ENCODE measurements around the gene TMEM30A. TPM values are rescaled to one million over a fixed set of nuclear protein-coding genes. Genes with fewer than 3 reads are reported as not detected.

Gene TMEM30A
- total RNA-seq, 1 experiment from 2014 or later, result 65.2 TPM

GRCh38 chr6:75203721-75204120 is 80.9 kb downstream of the TMEM30A start:
- H2BK15ac ChIP-seq (ENCODE audit: low read depth, low read length), result no peak overlapping the region
- H2AFZ ChIP-seq (ENCODE audit: low read length), result no peak overlapping the region
- no peak overlapping the region for H2BK5ac ChIP-seq (ENCODE audit: insufficient read length, low read length)
- no peak overlapping the region for H3K27ac ChIP-seq (ENCODE audit: insufficient read length, low read depth, low read length)
- no CpG with 5 or more reads among the region's 5 CpGs for WGBS (ENCODE audit: extremely low coverage, insufficient read length, low lambda C conversion rate)
- H3K27ac Mint-ChIP-seq, result no peak overlapping the region
- no peak overlapping the region for H3K23ac ChIP-seq (ENCODE audit: insufficient read length, low read depth, low read length)
- no peaks in the 10 kb centered on the region; a peak in 2 of 5 replicates for H3K9me3 Mint-ChIP-seq
- H3K27me3 ChIP-seq (ENCODE audit: insufficient read depth, low read length), result peaks cover 57% of the 10 kb centered on the region
- no peak overlapping the region for H2BK20ac ChIP-seq (ENCODE audit: low read depth, low read length, poor library complexity, severe bottlenecking)
- H3K79me1 ChIP-seq (ENCODE audit: insufficient read depth, low read depth, low read length, poor library complexity, severe bottlenecking), result no peaks in the 10 kb centered on the region
- no peaks in the 10 kb centered on the region for H3K4me1 ChIP-seq (ENCODE audit: insufficient read depth, low read length)
- H3K4me2 ChIP-seq (ENCODE audit: insufficient read depth, insufficient read length, low read length), result peak overlapping the region; percentile 97
- peaks cover 46% of the 10 kb centered on the region for H3K23me2 ChIP-seq (ENCODE audit: insufficient read length, low read depth, low read length, poor library complexity, severe bottlenecking)
- H4K20me1 ChIP-seq (ENCODE audit: control insufficient read depth, insufficient read depth, insufficient read length), result no peaks in the 10 kb centered on the region
- no peak overlapping the region for H3T11ph ChIP-seq (ENCODE audit: low read length)
- peaks cover 50 to 54% of the 10 kb centered on the region in 2 experiments for H3K4me1 Mint-ChIP-seq
- no peak overlapping the region for H3K14ac ChIP-seq (ENCODE audit: insufficient read depth, low read length)
- H3K36me3 Mint-ChIP-seq (ENCODE audit: insufficient read depth in 1 of 3, low read depth in 3 of 3), result no peaks in the 10 kb centered on the region; a peak in 1 of 7 replicates
- TF ChIP-seq CTCF (conservative IDR thresholded peaks at IDR 0.05), result no peak
- H2BK12ac ChIP-seq (ENCODE audit: insufficient read length, low read depth, low read length), result no peak overlapping the region
- no peak overlapping the region for H4K91ac ChIP-seq (ENCODE audit: insufficient read length, low read depth, low read length)
- H3K27me3 Mint-ChIP-seq (ENCODE audit: low read depth), result peaks cover 90% of the 10 kb centered on the region
- peak overlapping the region in 1 of 2 experiments; percentile 92; a peak in 2 of 5 replicates for H3K4me3 Mint-ChIP-seq
- H3K18ac ChIP-seq (ENCODE audit: insufficient read length, low read depth, low read length), result no peak overlapping the region
- H2AK5ac ChIP-seq (ENCODE audit: insufficient read length, low read length), result no peak overlapping the region
- H4K8ac ChIP-seq (replicated peaks; ENCODE audit: insufficient read length, low read depth, low read length), result no peak overlapping the region
- no peak overlapping the region for H3K56ac ChIP-seq (ENCODE audit: insufficient read length, low read depth, low read length)
- DNase-seq, result no peak
- no peak overlapping the region for H2BK120ac ChIP-seq (ENCODE audit: low read depth, low read length, poor library complexity, severe bottlenecking)
- no peak overlapping the region for H3K4ac ChIP-seq (ENCODE audit: low read depth, low read length)
- no peaks in the 10 kb centered on the region for H3K9me3 ChIP-seq (ENCODE audit: control insufficient read depth, low read depth, low read length)
- no peak overlapping the region for H4K5ac ChIP-seq (ENCODE audit: insufficient read length, low read depth, low read length)
- H3K79me2 ChIP-seq (ENCODE audit: insufficient read depth, low read length), result no peaks in the 10 kb centered on the region
- no peak overlapping the region for H3K9ac ChIP-seq (ENCODE audit: extremely low read depth, insufficient read length, low read length)

Other genes starting within 250 kb of the TMEM30A start
- 0.96 and 1.4 TPM in 2 replicates for gene COL12A1, start 78.7 kb downstream of the TMEM30A start, total RNA-seq (2021)
- 508 and 516 TPM in 2 replicates for gene COX7A2, start 41.0 kb downstream of the TMEM30A start, total RNA-seq (2021)
- 8.6 and 10.5 TPM in 2 replicates for gene FILIP1, start 209.0 kb upstream of the TMEM30A start, total RNA-seq (2021)